ENCODE results near the gene KCNF1. TPM values are rescaled to one million over a fixed set of nuclear protein-coding genes. Genes with fewer than 3 reads are reported as not detected.
A peak's percentile ranks its signal among the peaks of the same experiment; 100 is the strongest.

Gene KCNF1
- total RNA-seq, 1 donor from 2014 or later = 8.4 TPM

- Mint-ChIP-seq H3K9me3 (ENCODE audit: unreplicated experiment) (no peaks in the 10 kb centered on the region), H3K36me3 (ENCODE audit: low read depth, unreplicated experiment) (no peaks in the 10 kb centered on the region), H3K27me3 (ENCODE audit: unreplicated experiment) (peaks cover 9% of the 10 kb centered on the region), H3K27ac (ENCODE audit: unreplicated experiment) (no peak overlapping the region), H3K4me3 (ENCODE audit: unreplicated experiment) (no peak overlapping the region), H3K4me1 (ENCODE audit: unreplicated experiment) (no peaks in the 10 kb centered on the region)
- no peak for TF ChIP-seq CTCF (IDR thresholded peaks at IDR 0.05; ENCODE audit: unreplicated experiment)
- no peak for DNase-seq (ENCODE audit: low spot score)
These were observed 47.5 kb upstream of the KCNF1 start for GRCh38 chr2:10864251-10864650.

- TF ChIP-seq CTCF (IDR thresholded peaks at IDR 0.05; ENCODE audit: unreplicated experiment) = peak; percentile 22
- no peaks in the 10 kb centered on the region for H3K4me1 Mint-ChIP-seq (ENCODE audit: unreplicated experiment)
- peaks cover 9% of the 10 kb centered on the region for H3K27me3 Mint-ChIP-seq (ENCODE audit: unreplicated experiment)
- DNase-seq (ENCODE audit: low spot score) = no peak
- H3K36me3 Mint-ChIP-seq (ENCODE audit: low read depth, unreplicated experiment) = no peaks in the 10 kb centered on the region
- no peak overlapping the region for H3K27ac Mint-ChIP-seq (ENCODE audit: unreplicated experiment)
- H3K9me3 Mint-ChIP-seq (ENCODE audit: unreplicated experiment) = no peaks in the 10 kb centered on the region
- no peak overlapping the region for H3K4me3 Mint-ChIP-seq (ENCODE audit: unreplicated experiment)
These were observed 46.7 kb upstream of the KCNF1 start for GRCh38 chr2:10864861-10865636.

GRCh38 chr2:10865841-10866240 lies 45.9 kb upstream of the KCNF1 start:
- no peaks in the 10 kb centered on the region for H3K9me3 Mint-ChIP-seq (ENCODE audit: unreplicated experiment)
- H3K4me1 Mint-ChIP-seq (ENCODE audit: unreplicated experiment) = no peaks in the 10 kb centered on the region
- peaks cover 13% of the 10 kb centered on the region for H3K27me3 Mint-ChIP-seq (ENCODE audit: unreplicated experiment)

GRCh38 chr2:10867692-10868420 lies 43.9 kb upstream of the KCNF1 start:
- H3K4me3 Mint-ChIP-seq (ENCODE audit: unreplicated experiment) = no peak overlapping the region
- H3K27ac Mint-ChIP-seq (ENCODE audit: unreplicated experiment) = no peak overlapping the region
- no peaks in the 10 kb centered on the region for H3K9me3 Mint-ChIP-seq (ENCODE audit: unreplicated experiment)
- no peaks in the 10 kb centered on the region for H3K4me1 Mint-ChIP-seq (ENCODE audit: unreplicated experiment)
- TF ChIP-seq CTCF (IDR thresholded peaks at IDR 0.05; ENCODE audit: unreplicated experiment) = no peak
- H3K27me3 Mint-ChIP-seq (ENCODE audit: unreplicated experiment) = peaks cover 16% of the 10 kb centered on the region
- no peaks in the 10 kb centered on the region for H3K36me3 Mint-ChIP-seq (ENCODE audit: low read depth, unreplicated experiment)
- no peak for DNase-seq (ENCODE audit: low spot score)

More at GRCh38 chr2:10865841-10866240, 45.9 kb upstream of the KCNF1 start:
- Mint-ChIP-seq H3K4me3 (ENCODE audit: unreplicated experiment) (no peak overlapping the region), H3K36me3 (ENCODE audit: low read depth, unreplicated experiment) (no peaks in the 10 kb centered on the region), H3K27ac (ENCODE audit: unreplicated experiment) (no peak overlapping the region)
- no peak for DNase-seq (ENCODE audit: low spot score)
- TF ChIP-seq CTCF (IDR thresholded peaks at IDR 0.05; ENCODE audit: unreplicated experiment) = no peak

Data from endothelial cell (in vitro differentiated cells).